ENCODE results near the gene SIGMAR1. TPM values are rescaled to one million over a fixed set of nuclear protein-coding genes. Genes with fewer than 3 reads are reported as not detected.

The SIGMAR1 gene
- total and polyA plus RNA-seq, 2 of the 8 experiments (the other 6 are each of a cell fraction or from before 2014, with no cell fraction given), result 84.2 to 134 TPM

DNA sequence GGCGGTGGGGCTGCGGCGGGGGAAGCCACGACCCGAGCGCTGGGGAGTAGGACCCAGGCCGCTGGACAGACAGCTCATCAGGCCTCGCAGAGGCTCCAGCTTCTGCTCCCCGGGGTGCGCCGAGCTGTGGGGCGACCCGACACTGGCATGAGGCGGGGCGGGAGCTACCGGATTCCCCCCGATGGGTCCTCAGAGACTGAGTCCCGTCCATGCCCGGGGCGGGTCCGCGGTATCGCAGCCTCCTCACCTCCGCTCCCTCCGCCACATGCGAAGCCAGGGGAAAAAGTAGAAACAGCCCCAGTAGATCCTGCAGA is 27.4 kb upstream of the SIGMAR1 start:
- H3K27ac ChIP-seq (ENCODE audit: low read depth, low read length), result no peak overlapping the region
- TF ChIP-seq, protein P1, sequence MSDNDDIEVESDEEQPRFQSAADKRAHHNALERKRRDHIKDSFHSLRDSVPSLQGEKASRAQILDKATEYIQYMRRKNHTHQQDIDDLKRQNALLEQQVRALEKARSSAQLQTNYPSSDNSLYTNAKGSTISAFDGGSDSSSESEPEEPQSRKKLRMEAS (IDR thresholded peaks at IDR 0.05), result peak; percentile 16; the same call in 1 of the 2 replicates
- TF ChIP-seq CHD2 (IDR thresholded peaks at IDR 0.05; ENCODE audit: low read length), result peak; percentile 78; the same call in 1 of the 2 replicates
- TF ChIP-seq RNF2 (IDR thresholded peaks at IDR 0.05; ENCODE audit: borderline replicate concordance, low read depth, low read length, missing control alignments, poor library complexity, severe bottlenecking), result no peak
- no peak for TF ChIP-seq SIRT6 (IDR thresholded peaks at IDR 0.05; ENCODE audit: low read length)
- no peak for TF ChIP-seq SUZ12 (IDR thresholded peaks at IDR 0.05; ENCODE audit: low read length)
- peak; percentile 64 for TF ChIP-seq KDM4A (IDR thresholded peaks at IDR 0.05; ENCODE audit: low read depth, low read length, severe bottlenecking)
- 0 out of 2 replicates have a peak, but pooled peaks have one; percentile 29 for TF ChIP-seq SP1 (IDR thresholded peaks at IDR 0.05; ENCODE audit: low read depth, low read length)
- TF ChIP-seq, protein P2, sequence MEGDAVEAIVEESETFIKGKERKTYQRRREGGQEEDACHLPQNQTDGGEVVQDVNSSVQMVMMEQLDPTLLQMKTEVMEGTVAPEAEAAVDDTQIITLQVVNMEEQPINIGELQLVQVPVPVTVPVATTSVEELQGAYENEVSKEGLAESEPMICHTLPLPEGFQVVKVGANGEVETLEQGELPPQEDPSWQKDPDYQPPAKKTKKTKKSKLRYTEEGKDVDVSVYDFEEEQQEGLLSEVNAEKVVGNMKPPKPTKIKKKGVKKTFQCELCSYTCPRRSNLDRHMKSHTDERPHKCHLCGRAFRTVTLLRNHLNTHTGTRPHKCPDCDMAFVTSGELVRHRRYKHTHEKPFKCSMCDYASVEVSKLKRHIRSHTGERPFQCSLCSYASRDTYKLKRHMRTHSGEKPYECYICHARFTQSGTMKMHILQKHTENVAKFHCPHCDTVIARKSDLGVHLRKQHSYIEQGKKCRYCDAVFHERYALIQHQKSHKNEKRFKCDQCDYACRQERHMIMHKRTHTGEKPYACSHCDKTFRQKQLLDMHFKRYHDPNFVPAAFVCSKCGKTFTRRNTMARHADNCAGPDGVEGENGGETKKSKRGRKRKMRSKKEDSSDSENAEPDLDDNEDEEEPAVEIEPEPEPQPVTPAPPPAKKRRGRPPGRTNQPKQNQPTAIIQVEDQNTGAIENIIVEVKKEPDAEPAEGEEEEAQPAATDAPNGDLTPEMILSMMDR (IDR thresholded peaks at IDR 0.05; ENCODE audit: control extremely low read depth in 1 of 3, insufficient read depth in 1 of 3, low read depth in 1 of 3, low read length in 3 of 3), result no peak
- peak; percentile 93 for TF ChIP-seq ASH2L (IDR thresholded peaks at IDR 0.05; ENCODE audit: low read length)
- peak; percentile 2 for TF ChIP-seq SAP30 (IDR thresholded peaks at IDR 0.05; ENCODE audit: insufficient read depth, insufficient replicate concordance, low read length)

More for the DNA sequence above, 27.4 kb upstream of the SIGMAR1 start:
- peaks cover 9% of the 10 kb centered on the region for H3K23me2 ChIP-seq (ENCODE audit: low read depth, low read length)
- DNase-seq (ENCODE audit: low read depth in 1 of 2, low spot score in 2 of 2) (no peak), FAIRE-seq (no peak)
- no peak overlapping the region for H2BK20ac ChIP-seq (ENCODE audit: low read length)
- no peak overlapping the region for H2BK120ac ChIP-seq (replicated peaks; ENCODE audit: low read depth, low read length)
- H3K9ac ChIP-seq (replicated peaks in 1 of 4; ENCODE audit: extremely low read depth in 1 of 4, low read depth in 3 of 4, low read length in 3 of 4), result no peak overlapping the region; a peak in 1 of 7 replicates
- H3K56ac ChIP-seq (replicated peaks; ENCODE audit: insufficient read length, low read depth, low read length), result no peak overlapping the region
- ChIA-PET CTCF (ENCODE audit: partially characterized antibody) (interaction anchor here (0.6 to 15.2 kb wide), 14 partner anchors 9 to 722 kb away, joined by 3 to 277 read pairs (median 5); partner anchors contain the start of genes DCTN3, GALT, IL11RA and SIGMAR1), POLR2A (ENCODE audit: partially characterized antibody) (interaction anchor here (0.8 to 7.7 kb wide), 5 partner anchors 9 to 30 kb away, joined by 4 to 92 read pairs (median 8); partner anchors contain the start of genes GALT, IL11RA and SIGMAR1)
- H4K5ac ChIP-seq (ENCODE audit: insufficient read length, low read depth, low read length), result no peak overlapping the region
- H3K18ac ChIP-seq (ENCODE audit: extremely low read depth, low read length), result no peak overlapping the region
- no peak overlapping the region for H2BK5ac ChIP-seq (ENCODE audit: low read depth, low read length)
- H4K20me1 ChIP-seq (replicated peaks in 1 of 2; ENCODE audit: control insufficient read depth in 1 of 2, insufficient read depth in 2 of 2, low read length in 2 of 2), result peaks cover 0 to 2% of the 10 kb centered on the region in 2 experiments
- H2BK15ac ChIP-seq (ENCODE audit: low read length), result no peak overlapping the region
- H3K36me3 ChIP-seq (ENCODE audit: control insufficient read depth in 2 of 4, insufficient read depth in 4 of 4, low read length in 3 of 4), result peaks cover 0 to 5% (median 0%) of the 10 kb centered on the region in 4 experiments; a peak in 3 of 8 replicates
- peak overlapping the region; percentile 85 to 98 for H3K4me2 ChIP-seq (ENCODE audit: insufficient read depth in 1 of 2, low read depth in 2 of 2, low read length in 2 of 2)
- H3K4me1 ChIP-seq (replicated peaks in 1 of 4; ENCODE audit: control insufficient read depth in 3 of 4, insufficient read depth in 4 of 4, low read length in 3 of 4), result peaks cover 0 to 4% (median 2%) of the 10 kb centered on the region in 4 experiments; a peak in 2 of 7 replicates
- peaks cover 0 to 8% of the 10 kb centered on the region in 2 experiments; a peak in 1 of 4 replicates for H3K79me2 ChIP-seq (ENCODE audit: control insufficient read depth in 1 of 2, insufficient read depth in 2 of 2, low read length in 2 of 2)
- no peaks in the 10 kb centered on the region for H3K79me1 ChIP-seq (ENCODE audit: low read depth, low read length)
- H3K4me3 ChIP-seq (ENCODE audit: extremely low read depth in 1 of 4, insufficient read depth in 2 of 4, low read depth in 3 of 4, low read length in 4 of 4), result peak overlapping the region; percentile 59 to 81 (median 78)
- peaks cover 3 to 5% of the 10 kb centered on the region in 2 experiments; a peak in 1 of 4 replicates for H3K9me3 ChIP-seq (ENCODE audit: insufficient read depth in 2 of 2, low read depth in 1 of 2, low read length in 1 of 2)
- H2AFZ ChIP-seq (ENCODE audit: low read length), result no peak overlapping the region
- H3K27me3 ChIP-seq (replicated peaks in 1 of 4; ENCODE audit: control insufficient read depth in 3 of 4, extremely low read depth in 1 of 4, insufficient read depth in 3 of 4, low read length in 3 of 4), result peaks cover 0 to 5% (median 0%) of the 10 kb centered on the region in 4 experiments; a peak in 2 of 7 replicates
- no peak overlapping the region for H4K8ac ChIP-seq (ENCODE audit: extremely low read depth, insufficient read depth, low read length)
- H3K4ac ChIP-seq (replicated peaks; ENCODE audit: insufficient read length, low read depth, low read length), result no peak overlapping the region
- WGBS, 2 experiments (ENCODE audit: extremely low coverage in 1 of 2, insufficient coverage in 1 of 2, insufficient read length in 1 of 2, insufficient replicate concordance in 2 of 2, low coverage in 1 of 2, low lambda C conversion rate in 2 of 2, missing lambda C conversion rate in 1 of 2), result 4% methylated on average over 23 of the region's 26 CpGs; no CpG with 5 or more reads in 1 of the 2 experiments
- no peak overlapping the region for H2AK5ac ChIP-seq (ENCODE audit: low read depth, low read length)
- no peak overlapping the region for H2BK12ac ChIP-seq (ENCODE audit: low read depth, low read length)
- no peak overlapping the region for H3K14ac ChIP-seq (ENCODE audit: insufficient read length)
- no peak overlapping the region for H4K91ac ChIP-seq (replicated peaks; ENCODE audit: insufficient read length, low read length)
- no peak overlapping the region for H3K23ac ChIP-seq (ENCODE audit: insufficient read length)
